Measurements from ENCODE around the gene BMS1. TPM values are rescaled to one million over a fixed set of nuclear protein-coding genes. Genes with fewer than 3 reads are reported as not detected.

BMS1 gene
- total and polyA plus RNA-seq, 10 of the 15 experiments (the other 5 are each of a cell fraction or from before 2014, with no cell fraction given) = 7.6 to 33.6 (median 21.0) TPM

DNA sequence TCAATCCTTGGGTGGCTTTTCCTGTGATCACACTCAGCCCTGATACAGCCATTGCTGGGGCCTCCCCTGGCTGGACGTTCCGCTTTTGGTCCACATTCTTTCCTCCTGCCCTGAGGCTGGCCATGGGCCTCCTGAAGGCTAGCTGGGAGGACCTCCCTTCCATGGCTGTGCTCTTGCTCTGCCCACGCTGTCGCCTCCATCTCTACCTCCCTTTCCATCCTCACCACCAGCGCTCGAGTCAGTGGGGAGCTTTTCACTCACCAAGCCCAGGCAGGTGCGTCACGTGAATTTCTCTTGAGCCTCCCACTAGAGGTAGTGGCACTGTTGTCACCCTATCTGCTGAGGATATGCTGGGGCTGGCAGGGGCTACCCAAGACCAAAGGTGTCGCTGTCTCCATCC, 85.9 kb downstream of the BMS1 start (continued):
- TF ChIP-seq, protein P1, sequence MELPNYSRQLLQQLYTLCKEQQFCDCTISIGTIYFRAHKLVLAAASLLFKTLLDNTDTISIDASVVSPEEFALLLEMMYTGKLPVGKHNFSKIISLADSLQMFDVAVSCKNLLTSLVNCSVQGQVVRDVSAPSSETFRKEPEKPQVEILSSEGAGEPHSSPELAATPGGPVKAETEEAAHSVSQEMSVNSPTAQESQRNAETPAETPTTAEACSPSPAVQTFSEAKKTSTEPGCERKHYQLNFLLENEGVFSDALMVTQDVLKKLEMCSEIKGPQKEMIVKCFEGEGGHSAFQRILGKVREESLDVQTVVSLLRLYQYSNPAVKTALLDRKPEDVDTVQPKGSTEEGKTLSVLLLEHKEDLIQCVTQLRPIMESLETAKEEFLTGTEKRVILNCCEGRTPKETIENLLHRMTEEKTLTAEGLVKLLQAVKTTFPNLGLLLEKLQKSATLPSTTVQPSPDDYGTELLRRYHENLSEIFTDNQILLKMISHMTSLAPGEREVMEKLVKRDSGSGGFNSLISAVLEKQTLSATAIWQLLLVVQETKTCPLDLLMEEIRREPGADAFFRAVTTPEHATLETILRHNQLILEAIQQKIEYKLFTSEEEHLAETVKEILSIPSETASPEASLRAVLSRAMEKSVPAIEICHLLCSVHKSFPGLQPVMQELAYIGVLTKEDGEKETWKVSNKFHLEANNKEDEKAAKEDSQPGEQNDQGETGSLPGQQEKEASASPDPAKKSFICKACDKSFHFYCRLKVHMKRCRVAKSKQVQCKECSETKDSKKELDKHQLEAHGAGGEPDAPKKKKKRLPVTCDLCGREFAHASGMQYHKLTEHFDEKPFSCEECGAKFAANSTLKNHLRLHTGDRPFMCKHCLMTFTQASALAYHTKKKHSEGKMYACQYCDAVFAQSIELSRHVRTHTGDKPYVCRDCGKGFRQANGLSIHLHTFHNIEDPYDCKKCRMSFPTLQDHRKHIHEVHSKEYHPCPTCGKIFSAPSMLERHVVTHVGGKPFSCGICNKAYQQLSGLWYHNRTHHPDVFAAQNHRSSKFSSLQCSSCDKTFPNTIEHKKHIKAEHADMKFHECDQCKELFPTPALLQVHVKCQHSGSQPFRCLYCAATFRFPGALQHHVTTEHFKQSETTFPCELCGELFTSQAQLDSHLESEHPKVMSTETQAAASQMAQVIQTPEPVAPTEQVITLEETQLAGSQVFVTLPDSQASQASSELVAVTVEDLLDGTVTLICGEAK (IDR thresholded peaks at IDR 0.05; ENCODE audit: borderline replicate concordance) = no peak
- no peak for TF ChIP-seq SMAD1 (IDR thresholded peaks at IDR 0.05; ENCODE audit: low read depth, partially characterized antibody)
- no peak for TF ChIP-seq ZNF207 (IDR thresholded peaks at IDR 0.05; ENCODE audit: borderline replicate concordance)
- TF ChIP-seq HDGF (IDR thresholded peaks at IDR 0.05) = no peak
- TF ChIP-seq, protein P2, sequence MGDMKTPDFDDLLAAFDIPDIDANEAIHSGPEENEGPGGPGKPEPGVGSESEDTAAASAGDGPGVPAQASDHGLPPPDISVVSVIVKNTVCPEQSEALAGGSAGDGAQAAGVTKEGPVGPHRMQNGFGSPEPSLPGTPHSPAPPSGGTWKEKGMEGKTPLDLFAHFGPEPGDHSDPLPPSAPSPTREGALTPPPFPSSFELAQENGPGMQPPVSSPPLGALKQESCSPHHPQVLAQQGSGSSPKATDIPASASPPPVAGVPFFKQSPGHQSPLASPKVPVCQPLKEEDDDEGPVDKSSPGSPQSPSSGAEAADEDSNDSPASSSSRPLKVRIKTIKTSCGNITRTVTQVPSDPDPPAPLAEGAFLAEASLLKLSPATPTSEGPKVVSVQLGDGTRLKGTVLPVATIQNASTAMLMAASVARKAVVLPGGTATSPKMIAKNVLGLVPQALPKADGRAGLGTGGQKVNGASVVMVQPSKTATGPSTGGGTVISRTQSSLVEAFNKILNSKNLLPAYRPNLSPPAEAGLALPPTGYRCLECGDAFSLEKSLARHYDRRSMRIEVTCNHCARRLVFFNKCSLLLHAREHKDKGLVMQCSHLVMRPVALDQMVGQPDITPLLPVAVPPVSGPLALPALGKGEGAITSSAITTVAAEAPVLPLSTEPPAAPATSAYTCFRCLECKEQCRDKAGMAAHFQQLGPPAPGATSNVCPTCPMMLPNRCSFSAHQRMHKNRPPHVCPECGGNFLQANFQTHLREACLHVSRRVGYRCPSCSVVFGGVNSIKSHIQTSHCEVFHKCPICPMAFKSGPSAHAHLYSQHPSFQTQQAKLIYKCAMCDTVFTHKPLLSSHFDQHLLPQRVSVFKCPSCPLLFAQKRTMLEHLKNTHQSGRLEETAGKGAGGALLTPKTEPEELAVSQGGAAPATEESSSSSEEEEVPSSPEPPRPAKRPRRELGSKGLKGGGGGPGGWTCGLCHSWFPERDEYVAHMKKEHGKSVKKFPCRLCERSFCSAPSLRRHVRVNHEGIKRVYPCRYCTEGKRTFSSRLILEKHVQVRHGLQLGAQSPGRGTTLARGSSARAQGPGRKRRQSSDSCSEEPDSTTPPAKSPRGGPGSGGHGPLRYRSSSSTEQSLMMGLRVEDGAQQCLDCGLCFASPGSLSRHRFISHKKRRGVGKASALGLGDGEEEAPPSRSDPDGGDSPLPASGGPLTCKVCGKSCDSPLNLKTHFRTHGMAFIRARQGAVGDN (IDR thresholded peaks at IDR 0.05) = no peak
